SK-N-MC (cell line): ENCODE data around the gene MIF.

Experiments used
- EZH2 ChIP-seq: fragments of 200-600 bp; sonication (generic); IDR thresholded peaks from one replicate; pipeline ENCODE4 v1.6.1; 2017; ENCODE audit warnings: antibody characterized with exemption
- POLR2AphosphoS5 ChIP-seq: IDR thresholded peaks from 2 replicates; pipeline ENCODE4 v1.6.1; 2012; ENCODE audit warnings: mild to moderate bottlenecking, low read depth, low read length, borderline replicate concordance

GRCh38 chr22:23896166-23896522, 2.0 kb downstream of the MIF start:
- no peak for TF ChIP-seq POLR2AphosphoS5
- no peak for TF ChIP-seq EZH2
